Sciatic nerve (tissue), 2 donors: ENCODE measurements around the gene TMEM273. TPM values are rescaled to one million over a fixed set of nuclear protein-coding genes. Genes with fewer than 3 reads are reported as not detected.

Experiments
- ATAC-seq: fragments of 200-7000 bp; cut with Tn5 transposase; one replicate; pipeline ENCODE4 v1.9.1; 2020; ENCODE audit warnings: mild to moderate bottlenecking, moderate library complexity
- DNase-seq: peaks from one replicate; pipeline ENCODE4 v3.0.0-alpha.2; 2020; ENCODE audit warnings: low spot score
- intact Hi-C: fragments of 100-400 bp; cut with DNase I; formaldehyde crosslinking; loops from one replicate; pipeline ENCODE4 v1.14.2; 2022
- total RNA-seq: library from RNA; stranded (reverse); fragmentation: NEBNext Ultra II Directional; extraction: Animal tissue kit (Norgen Biotek cat#: 25700); gene quantifications from one replicate; pipeline ENCODE4 v1.2.1, GENCODE V29; 2021
- donor health status: DM: no; HTN: no; CAD: no.
- donor health status: DM: no; HTN: no; CAD: no.

Gene TMEM273
- 35.1 TPM for total RNA-seq

DNA sequence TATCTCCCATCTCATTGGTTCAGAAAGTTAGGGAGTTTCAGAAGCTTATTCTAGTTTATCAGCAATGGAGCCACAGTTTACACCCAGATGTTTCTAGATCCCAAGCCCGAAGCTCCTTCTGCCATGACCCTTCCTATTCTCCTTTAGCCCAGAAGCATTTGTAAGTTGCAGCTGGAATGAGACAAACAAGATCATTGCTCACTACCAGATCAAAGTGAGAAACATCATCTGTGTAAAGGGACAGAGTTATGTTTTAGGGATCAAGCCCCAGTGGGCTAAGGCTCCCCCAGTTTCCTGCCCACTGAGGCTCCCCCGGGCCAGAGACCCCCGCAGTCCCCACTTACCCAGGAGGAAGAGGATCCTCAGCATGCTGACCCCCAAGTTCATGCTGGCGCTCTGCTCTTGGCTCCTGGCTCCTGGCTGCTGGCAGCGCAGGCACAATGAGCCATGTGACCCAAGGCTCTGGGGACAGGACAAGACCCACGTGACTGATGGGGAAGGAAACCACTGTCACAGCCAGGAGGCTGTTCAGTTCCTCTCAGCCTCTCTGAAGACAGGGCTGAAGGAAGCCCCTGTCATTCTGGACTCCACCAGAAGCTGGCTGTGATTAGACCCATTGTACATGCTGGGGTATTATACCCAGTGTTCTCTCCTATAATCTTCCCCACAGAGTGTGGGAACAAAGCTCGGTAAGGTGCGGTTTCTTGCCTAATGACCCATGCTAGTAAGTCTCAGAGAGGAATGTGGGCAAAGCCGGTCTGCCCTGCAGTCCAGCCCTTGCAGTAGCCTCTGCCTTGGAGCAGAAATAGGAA, at the start of gene TMEM273:
Gene TMEM273, minus strand, starts transcription at position 442 of the 812 bp plus-strand sequence. Its CDS starts 55 bp downstream, at position 387.
- peak; percentile 97 for ATAC-seq
- DNase-seq: peak; percentile 82
- intact Hi-C loops: no loop called here

DNA sequence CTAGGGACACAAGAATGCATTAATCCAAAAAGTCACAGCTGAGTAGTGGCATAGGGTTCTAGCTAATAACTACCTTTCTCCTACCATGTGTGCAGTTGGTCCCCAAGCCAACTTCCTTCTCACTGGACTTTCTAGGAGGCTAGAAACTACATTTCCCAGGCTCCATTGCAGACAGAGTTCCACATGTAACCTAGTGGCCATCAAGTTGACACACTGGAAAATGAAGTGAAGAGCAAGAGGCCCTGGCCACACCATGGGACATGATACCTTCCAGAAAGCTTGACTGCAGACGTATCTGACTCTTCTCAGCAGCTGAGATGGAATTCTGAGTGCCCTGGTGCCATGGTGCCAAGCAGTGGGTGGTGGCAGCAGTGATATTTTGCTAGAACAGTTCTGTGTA, 49.8 kb upstream of the TMEM273 start:
- ATAC-seq: no peak
- no peak for DNase-seq
- intact Hi-C loops: no loop called here

DNA sequence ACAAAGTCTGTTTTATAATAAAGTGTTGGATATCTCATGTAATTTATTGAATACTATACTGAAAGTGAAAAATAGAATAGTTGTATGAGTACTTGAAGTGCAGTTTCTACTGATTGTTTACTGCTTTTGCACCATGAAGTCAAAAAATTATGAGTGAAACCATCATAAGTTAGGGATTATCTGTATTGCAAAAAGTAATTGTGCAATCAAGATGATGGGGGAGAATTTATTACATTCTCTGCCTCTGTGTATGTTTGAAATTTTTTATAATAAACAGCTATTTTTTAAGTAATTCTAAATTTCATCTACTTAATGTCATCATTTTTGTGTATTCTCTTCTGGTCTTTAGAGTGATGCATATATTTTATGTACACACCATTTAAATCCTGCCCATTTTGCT, 47.2 kb upstream of the TMEM273 start:
- no peak for ATAC-seq
- intact Hi-C loops: no loop called here

GRCh38 chr10:49231086-49231820, 43.1 kb upstream of the TMEM273 start:
- intact Hi-C loops: no loop called here
- DNase-seq: no peak
- no peak for ATAC-seq

More for the DNA sequence above, 47.2 kb upstream of the TMEM273 start:
- DNase-seq: no peak

GRCh38 chr10:49230004-49230403, 41.8 kb upstream of the TMEM273 start:
- no peak for ATAC-seq
- no peak for DNase-seq

GRCh38 chr10:49228677-49229076, 40.5 kb upstream of the TMEM273 start:
- intact Hi-C loops: no loop called here
- no peak for ATAC-seq
- no peak for DNase-seq

More at GRCh38 chr10:49230004-49230403, 41.8 kb upstream of the TMEM273 start:
- intact Hi-C loops: no loop called here

DNA sequence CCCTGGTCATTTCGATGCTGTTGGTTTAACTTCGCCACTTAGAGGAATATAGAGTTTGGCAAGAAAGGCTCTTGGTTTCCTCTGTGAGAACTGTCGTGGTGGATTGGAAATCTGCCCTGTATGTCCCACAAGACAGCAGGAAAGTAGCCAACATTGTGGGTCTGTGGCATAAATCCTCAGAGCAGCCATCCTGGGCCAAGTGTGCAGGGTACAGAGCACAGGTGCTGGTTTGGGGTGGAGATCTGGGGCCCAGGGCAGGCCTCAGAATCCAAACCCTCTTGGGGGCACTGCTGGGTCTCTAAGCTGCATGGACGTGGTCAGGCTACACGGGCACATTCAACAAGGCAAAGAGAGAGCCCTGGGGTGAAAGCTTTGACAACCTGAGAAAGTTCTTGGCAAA, 39.2 kb upstream of the TMEM273 start:
- ATAC-seq: no peak
- DNase-seq: no peak
- intact Hi-C loops: no loop called here

DNA sequence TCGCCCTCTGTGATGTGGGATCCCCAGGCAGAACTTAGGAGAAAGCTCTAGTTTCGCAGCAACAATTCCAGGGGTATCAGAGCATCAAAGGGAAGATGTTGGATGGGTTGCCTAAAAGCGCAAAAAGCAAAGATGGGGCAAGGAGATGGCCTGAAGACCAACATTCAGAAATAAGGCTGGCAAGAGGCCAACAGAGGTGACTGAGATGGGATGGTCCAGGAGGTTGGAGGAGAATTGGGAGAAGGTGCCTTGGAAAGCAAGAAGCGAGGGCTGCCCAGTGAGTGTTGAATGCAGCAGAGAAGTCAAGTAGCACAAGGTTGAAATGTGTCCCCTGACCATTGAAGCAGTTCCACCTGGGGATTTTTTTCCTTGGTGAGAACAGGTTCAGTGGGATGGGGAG, 38.4 kb upstream of the TMEM273 start:
- DNase-seq (no peak), ATAC-seq (no peak)
- intact Hi-C loops: no loop called here

DNA sequence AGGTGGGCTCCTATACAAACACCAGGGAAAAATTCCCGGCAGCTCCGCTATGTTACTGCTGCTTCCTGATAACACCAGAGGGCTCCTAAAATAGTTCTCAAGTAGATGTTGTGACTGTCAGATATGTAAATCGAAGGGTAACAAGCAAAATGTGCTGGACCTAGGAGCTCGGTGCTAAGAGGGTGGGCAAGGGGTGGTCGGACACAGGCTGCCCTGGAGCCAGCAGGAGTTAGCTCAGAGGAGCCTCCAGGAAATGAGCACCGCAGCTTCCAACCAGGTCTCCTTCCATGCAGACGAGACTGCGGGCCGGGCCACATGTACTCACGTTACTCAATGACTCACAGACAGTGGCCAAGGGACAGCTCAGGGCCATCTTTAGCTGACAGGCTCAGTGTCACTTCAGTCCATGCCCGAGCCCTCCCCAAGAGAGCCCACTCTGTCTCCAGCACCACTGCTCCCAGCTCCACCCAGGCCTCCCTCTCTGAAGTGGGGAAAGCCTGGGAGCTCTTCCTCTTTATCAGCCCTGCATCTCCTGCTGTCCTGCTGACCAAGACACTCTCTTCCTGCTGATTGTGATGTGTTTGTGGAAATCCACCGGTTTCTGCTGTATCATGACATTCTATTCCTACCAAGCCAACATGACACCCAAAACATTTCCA, 37.2 kb upstream of the TMEM273 start:
- ATAC-seq (peak; percentile 13), DNase-seq (no peak)
- intact Hi-C loops: no loop called here

- no peak for ATAC-seq
- DNase-seq: no peak
- intact Hi-C loops: no loop called here
Measured at GRCh38 chr10:49223205-49223604, 35.0 kb upstream of the TMEM273 start.

DNA sequence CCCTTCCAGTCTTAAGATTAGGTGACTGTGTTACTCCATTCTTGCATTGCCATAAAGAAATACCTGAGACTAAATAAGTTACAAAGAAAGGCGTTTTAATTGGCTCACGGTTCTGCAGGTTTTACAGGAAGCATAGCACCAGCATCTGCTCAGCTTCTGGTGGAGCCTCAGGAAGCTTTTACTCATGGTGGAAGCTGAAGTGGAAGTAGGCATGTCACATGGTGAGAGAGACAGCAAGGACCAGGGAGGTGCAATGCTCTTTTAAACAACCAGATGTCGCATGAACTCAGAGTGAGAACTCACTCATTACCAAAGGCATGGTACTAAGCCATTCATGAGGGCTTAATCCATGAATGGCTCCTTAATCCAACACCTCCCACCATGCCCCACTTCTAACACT, 34.0 kb upstream of the TMEM273 start:
- intact Hi-C loops: no loop called here
- DNase-seq (no peak), ATAC-seq (no peak)

GRCh38 chr10:49220679-49221078, 32.5 kb upstream of the TMEM273 start:
- intact Hi-C loops: no loop called here
- DNase-seq: no peak
- no peak for ATAC-seq

- intact Hi-C loops: no loop called here
- DNase-seq: no peak
- ATAC-seq: no peak
Measured at GRCh38 chr10:49220031-49220430, 31.8 kb upstream of the TMEM273 start.

DNA sequence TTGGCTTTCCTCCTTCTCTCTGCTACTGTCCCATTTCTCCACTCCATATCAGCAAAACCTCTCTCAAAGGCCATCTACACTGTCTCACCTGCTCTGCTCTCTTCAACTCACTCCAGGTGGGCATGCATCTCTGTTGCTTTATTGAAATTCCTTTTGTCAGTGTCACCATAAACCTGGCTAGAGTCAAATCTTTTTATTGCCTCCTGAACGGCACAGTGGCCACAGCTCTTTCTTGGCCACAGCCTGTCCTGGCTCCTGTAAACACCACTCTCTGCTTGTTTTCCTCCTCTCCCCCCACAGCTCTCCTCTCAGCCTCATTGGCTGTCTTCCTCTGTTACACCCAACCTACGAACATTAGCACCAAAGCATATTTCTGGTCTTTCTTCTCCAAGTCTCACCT, 31.1 kb upstream of the TMEM273 start:
- no peak for ATAC-seq
- intact Hi-C loops: no loop called here
- DNase-seq: no peak

DNA sequence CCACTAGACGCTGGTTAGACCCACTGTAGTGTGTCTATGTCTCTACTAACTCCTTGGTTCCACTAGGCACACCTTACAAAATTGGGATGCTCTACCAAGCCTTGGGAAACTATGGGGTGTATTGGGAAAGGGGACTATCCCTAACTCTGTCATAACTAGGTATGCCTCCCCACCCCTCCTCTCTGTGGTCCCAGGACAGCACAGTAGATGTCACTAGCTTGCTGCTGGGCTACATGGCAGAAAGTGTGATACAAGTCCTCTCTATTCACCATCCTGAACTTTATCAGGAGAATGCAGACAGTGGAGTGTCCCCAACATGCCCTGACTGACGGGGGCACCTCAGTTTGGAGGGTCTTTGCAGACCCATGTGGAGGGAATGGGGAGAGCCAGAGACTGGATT, 30.3 kb upstream of the TMEM273 start:
- intact Hi-C loops: no loop called here
- DNase-seq: no peak
- no peak for ATAC-seq

GRCh38 chr10:49217645-49218044, 29.5 kb upstream of the TMEM273 start:
- intact Hi-C loops: no loop called here
- ATAC-seq (no peak), DNase-seq (no peak)

DNA sequence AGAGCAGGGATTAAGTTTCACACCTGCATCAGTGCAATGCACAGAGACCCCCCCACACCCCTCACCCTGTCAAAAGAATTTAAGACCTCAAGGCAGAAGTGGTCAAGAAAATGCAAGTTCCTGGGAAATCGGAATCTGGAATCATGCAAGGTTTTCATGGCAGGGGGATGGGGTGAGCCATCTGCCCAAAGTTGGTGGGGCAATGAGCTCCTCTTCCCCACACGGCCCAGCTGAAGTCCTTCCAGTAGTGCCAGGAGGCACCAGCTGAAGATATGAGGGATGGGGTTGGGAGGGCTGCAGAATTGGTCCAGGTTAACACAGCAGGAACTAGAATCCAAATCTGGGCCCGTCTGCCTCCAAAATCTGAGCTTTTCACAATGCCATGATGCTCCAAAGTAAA, 25.0 kb upstream of the TMEM273 start:
- intact Hi-C loops: no loop called here
- ATAC-seq (no peak), DNase-seq (no peak)

- no peak for ATAC-seq
- DNase-seq: no peak
- intact Hi-C loops: no loop called here
Measured at GRCh38 chr10:49212783-49213182, 24.6 kb upstream of the TMEM273 start.

DNA sequence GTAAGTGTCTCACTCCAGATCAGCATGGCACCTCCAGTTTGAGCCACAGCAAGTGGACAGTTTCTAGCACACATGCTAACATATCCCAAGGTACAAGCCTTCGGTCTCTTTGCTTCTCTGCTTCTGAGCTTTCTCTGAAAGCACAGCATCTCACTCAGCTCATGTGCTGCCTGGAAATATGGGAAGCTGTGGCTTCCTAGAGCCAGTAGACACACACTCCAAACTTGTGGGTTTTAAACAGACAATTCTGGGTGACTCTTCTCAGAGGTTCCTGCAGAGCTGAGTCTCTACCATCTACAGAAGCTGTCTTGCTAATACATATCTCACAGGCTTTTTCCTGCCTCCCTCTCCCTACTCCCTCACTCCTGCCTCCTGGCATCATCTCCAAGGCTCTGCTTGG, 23.9 kb upstream of the TMEM273 start:
- intact Hi-C loops: no loop called here
- DNase-seq (no peak), ATAC-seq (no peak)

DNA sequence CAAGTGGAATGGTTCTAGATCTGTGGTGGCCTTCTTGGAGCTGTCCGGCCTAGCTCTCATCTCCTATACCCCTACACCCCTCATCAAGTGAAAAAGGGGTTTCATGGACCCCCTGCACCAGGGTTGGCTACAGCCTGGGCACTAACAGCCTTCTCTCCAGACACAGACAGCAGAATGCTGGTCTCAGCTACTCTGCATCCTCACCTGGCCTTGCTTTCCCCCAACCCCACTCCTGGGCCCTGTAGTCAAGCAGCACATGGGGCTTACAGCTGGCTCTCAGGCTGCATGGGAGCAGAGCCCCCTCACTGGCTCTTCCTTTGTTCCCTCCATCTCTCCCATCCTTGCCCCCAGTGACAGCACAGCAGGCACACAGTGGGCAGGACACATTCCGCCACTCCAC, 20.8 kb upstream of the TMEM273 start:
- intact Hi-C loops: no loop called here
- no peak for ATAC-seq
- no peak for DNase-seq
